HEK293 (cell line): ENCODE measurements around the gene GLRX5.

Experiments used
- CTCF ChIA-PET: fragments of 350-600 bp; formaldehyde crosslinking; extraction: SDS; loops from one replicate; lab custom pipeline; 2021; ENCODE audit warnings: antibody characterized with exemption; lab: Yijun Ruan, JAX
- POLR2A ChIA-PET: fragments of 300-600 bp; formaldehyde crosslinking; extraction: SDS; loops from one replicate; lab custom pipeline; 2020; ENCODE audit warnings: antibody characterized with exemption, inconsistent platforms; lab: Yijun Ruan, JAX
- H3K27ac ChIP-seq: fragments of 200-500 bp; sonication (Bioruptor generic); 2 replicates; pipeline ENCODE4 v1.5.1; 2014; ENCODE audit warnings: low read depth, low read length, control low read depth, inconsistent platforms; ENCODE audit errors: extremely low read depth
- H3K36me3 ChIP-seq, 2 experiments: fragments of 200-500 bp in 1 of 2; sonication (Bioruptor generic) in 1 of 2; 1 replicate in 1 of 2; 2 replicates in 1 of 2; pipeline ENCODE4 v1.5.1; 2014 to 2017; ENCODE audit warnings: inconsistent platforms in 2 of 2, low read length in 2 of 2; ENCODE audit not compliant: control insufficient read depth in 2 of 2, insufficient read depth in 1 of 2
- H3K4me1 ChIP-seq: fragments of 200-500 bp; sonication (Bioruptor generic); 2 replicates; pipeline ENCODE4 v1.5.1; 2014; ENCODE audit warnings: mild to moderate bottlenecking, low read length, inconsistent platforms; ENCODE audit not compliant: control insufficient read depth, insufficient read depth
- H3K4me3 ChIP-seq: 2 replicates; pipeline ENCODE4 v1.5.1; 2011; ENCODE audit warnings: low read depth, mild to moderate bottlenecking, control low read depth, low read length, moderate library complexity
- H3K9me3 ChIP-seq: fragments of 200-500 bp; sonication (Bioruptor generic); 2 replicates; pipeline ENCODE4 v1.5.1; 2014; ENCODE audit warnings: low read depth, low read length, inconsistent platforms; ENCODE audit not compliant: control insufficient read depth, insufficient read depth
- EGR2 ChIP-seq: fragments of 450-650 bp; formaldehyde crosslinking; IDR thresholded peaks from 2 replicates; pipeline ENCODE4 v1.5.1; 2016; ENCODE audit warnings: low read depth, missing biosample characterization, missing genetic modification characterization
- KLF7 ChIP-seq: fragments of 450-650 bp; formaldehyde crosslinking; IDR thresholded peaks from 2 replicates; pipeline ENCODE4 v1.5.1; 2016; ENCODE audit warnings: missing biosample characterization, missing genetic modification characterization, borderline replicate concordance
- OVOL3 ChIP-seq: fragments of 450-650 bp; formaldehyde crosslinking; IDR thresholded peaks from 2 replicates; pipeline ENCODE4 v1.5.1; 2016; ENCODE audit warnings: missing biosample characterization, missing genetic modification characterization
- SALL2 ChIP-seq: fragments of 450-650 bp; formaldehyde crosslinking; IDR thresholded peaks from 2 replicates; pipeline ENCODE4 v1.5.0; 2017; ENCODE audit warnings: missing biosample characterization, mild to moderate bottlenecking, missing genetic modification characterization, borderline replicate concordance
- SCRT1 ChIP-seq: fragments of 450-650 bp; formaldehyde crosslinking; IDR thresholded peaks from 2 replicates; pipeline ENCODE4 v1.5.1; 2016; ENCODE audit warnings: missing biosample characterization, missing genetic modification characterization, borderline replicate concordance
- SETDB1 ChIP-seq: IDR thresholded peaks from one replicate; pipeline ENCODE4 v1.6.1; 2017; ENCODE audit warnings: mild to moderate bottlenecking, low read length, moderate library complexity, mixed read lengths; ENCODE audit not compliant: insufficient read length
- ZBTB1 ChIP-seq: fragments of 450-650 bp; formaldehyde crosslinking; IDR thresholded peaks from 2 replicates; pipeline ENCODE4 v1.5.1; 2016; ENCODE audit warnings: missing biosample characterization, missing genetic modification characterization
- ZBTB7A ChIP-seq: fragments of 450-650 bp; formaldehyde crosslinking; IDR thresholded peaks from 2 replicates; pipeline ENCODE4 v1.5.1; 2016; ENCODE audit warnings: low read depth, missing biosample characterization, missing genetic modification characterization
- ZEB2 ChIP-seq: fragments of 450-650 bp; formaldehyde crosslinking; IDR thresholded peaks from 2 replicates; pipeline ENCODE4 v1.5.1; 2016; ENCODE audit warnings: missing biosample characterization, missing genetic modification characterization
- ZFHX2 ChIP-seq: fragments of 450-650 bp; formaldehyde crosslinking; conservative IDR thresholded peaks from 2 replicates; pipeline ENCODE4 v1.5.1; 2016; ENCODE audit warnings: missing biosample characterization, missing genetic modification characterization
- ZNF184 ChIP-seq: fragments of 450-650 bp; IDR thresholded peaks from 2 replicates; pipeline ENCODE4 v1.5.1; 2018; ENCODE audit warnings: missing biosample characterization, mild to moderate bottlenecking, missing genetic modification characterization
- ZNF394 ChIP-seq: fragments of 450-650 bp; formaldehyde crosslinking; IDR thresholded peaks from 2 replicates; pipeline ENCODE4 v1.5.1; 2016; ENCODE audit warnings: missing biosample characterization, missing genetic modification characterization, mild to moderate bottlenecking, moderate library complexity, borderline replicate concordance
- ZNF596 ChIP-seq: fragments of 450-650 bp; IDR thresholded peaks from 2 replicates; pipeline ENCODE4 v1.5.0; 2018; ENCODE audit warnings: missing biosample characterization, mild to moderate bottlenecking, missing genetic modification characterization, moderate library complexity
- ZNF626 ChIP-seq: fragments of 450-650 bp; sonication (Bioruptor Pico); formaldehyde crosslinking; IDR thresholded peaks from 2 replicates; pipeline ENCODE4 v1.5.1; 2018; ENCODE audit warnings: missing biosample characterization, missing genetic modification characterization, inconsistent platforms
- ZNF629 ChIP-seq: fragments of 450-650 bp; formaldehyde crosslinking; IDR thresholded peaks from 2 replicates; pipeline ENCODE4 v1.5.1; 2017; ENCODE audit warnings: missing biosample characterization, missing genetic modification characterization
- ZNF76 ChIP-seq: fragments of 450-650 bp; formaldehyde crosslinking; IDR thresholded peaks from 2 replicates; pipeline ENCODE4; 2016; ENCODE audit warnings: low read depth, missing biosample characterization, missing genetic modification characterization, borderline replicate concordance
- ZNF777 ChIP-seq: fragments of 450-650 bp; formaldehyde crosslinking; IDR thresholded peaks from 2 replicates; pipeline ENCODE4 v1.5.1; 2017; ENCODE audit warnings: missing biosample characterization, missing genetic modification characterization, borderline replicate concordance
- ZXDB ChIP-seq: fragments of 450-650 bp; formaldehyde crosslinking; IDR thresholded peaks from 2 replicates; pipeline ENCODE4 v1.5.1; 2016; ENCODE audit warnings: missing biosample characterization, missing genetic modification characterization
- TF ChIP-seq, protein P1 (sequence below): fragments of 450-650 bp; formaldehyde crosslinking; IDR thresholded peaks from 2 replicates; pipeline ENCODE4 v1.5.1; 2017; ENCODE audit warnings: missing biosample characterization, missing genetic modification characterization
- TF ChIP-seq, protein P2 (sequence below): fragments of 450-650 bp; formaldehyde crosslinking; IDR thresholded peaks from 2 replicates; pipeline ENCODE4 v1.5.1; 2017; ENCODE audit warnings: missing biosample characterization, missing genetic modification characterization
- TF ChIP-seq, protein P3 (sequence below): fragments of 450-650 bp; formaldehyde crosslinking; IDR thresholded peaks from 2 replicates; pipeline ENCODE4 v1.5.1; 2017; ENCODE audit warnings: missing biosample characterization, missing genetic modification characterization

The GLRX5 gene

DNA sequence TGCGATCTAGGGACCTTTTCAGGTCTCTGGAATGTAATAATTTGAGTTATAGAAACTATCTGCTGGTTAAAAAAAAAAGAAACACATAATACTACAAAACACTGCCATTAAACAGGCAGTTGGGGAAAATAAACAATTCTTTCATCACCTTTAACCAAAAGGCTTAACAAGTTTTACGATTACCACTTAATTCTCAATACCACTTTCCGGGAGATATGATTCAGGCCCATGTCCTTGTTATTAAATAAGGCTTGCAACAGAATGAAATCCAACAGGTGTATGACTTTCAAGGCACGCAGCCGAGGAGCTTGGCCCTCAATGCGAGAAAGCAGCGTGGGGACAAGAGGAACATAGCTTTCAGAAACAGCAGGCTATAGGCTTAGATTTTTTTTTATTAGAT, 5.6 kb upstream of the GLRX5 start (continued):
- no peak for TF ChIP-seq ZNF76
- no peak for TF ChIP-seq ZNF596 (tag by site-specific recombination)
- TF ChIP-seq SCRT1 (tag by site-specific recombination), result peak; percentile 66

DNA sequence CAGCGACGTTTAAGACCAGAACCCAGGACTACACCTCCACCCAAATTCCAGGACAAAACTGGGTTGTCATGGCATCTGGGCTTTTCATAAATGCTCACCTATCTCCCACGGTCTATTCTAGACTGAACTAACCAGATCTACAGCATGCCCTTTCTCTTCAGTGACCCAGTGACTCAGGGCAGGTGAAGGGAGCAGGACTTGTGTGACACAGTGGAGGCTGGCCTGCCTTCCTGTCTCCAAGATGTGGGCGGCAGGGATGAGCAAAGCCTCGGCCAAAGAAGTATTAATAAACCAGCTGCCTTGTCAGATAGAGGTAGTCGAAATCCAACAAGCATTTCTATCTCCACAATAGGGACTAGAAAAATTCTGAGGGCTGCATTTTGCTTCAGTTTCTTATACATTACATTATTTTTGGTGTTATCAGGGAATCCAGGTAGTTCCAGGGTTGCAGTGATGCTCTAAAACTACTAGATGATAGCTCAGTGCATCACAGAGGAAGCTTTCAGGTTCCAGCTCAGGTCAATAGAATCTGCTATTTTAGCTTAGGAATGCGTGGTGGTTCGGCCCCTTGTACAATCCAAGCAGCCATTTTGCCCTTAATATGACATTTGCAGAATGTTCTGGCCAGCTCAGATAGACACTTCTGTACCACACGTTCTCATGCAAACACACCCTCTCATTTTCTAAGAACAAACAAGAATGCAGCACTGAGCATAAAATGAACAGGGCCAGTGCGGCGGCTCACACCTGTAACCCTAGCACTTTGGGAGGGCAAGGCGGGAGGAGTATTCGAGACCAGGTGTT, 4.2 kb upstream of the GLRX5 start:
- Histone ChIP-seq H3K4me3 (no peak overlapping the region), H3K36me3 (peaks cover 0 to 15% of the 10 kb centered on the region in 2 experiments; a peak in 2 of 3 replicates), H3K4me1 (peaks cover 21% of the 10 kb centered on the region), H3K9me3 (no peaks in the 10 kb centered on the region), H3K27ac (no peak overlapping the region)
- CTCF ChIA-PET, result interaction anchor here (0.9 kb wide), 2 partner anchors 14 to 88 kb away, joined by 3 to 6 read pairs; no protein-coding TSS in a partner anchor
- POLR2A ChIA-PET, result interaction anchor here (1.4 kb wide), 1 partner anchor 15 kb away, joined by 3 read pairs; no protein-coding TSS in a partner anchor
- TF ChIP-seq ZBTB7A, result no peak
- no peak for TF ChIP-seq ZNF777 (tag by site-specific recombination)
- TF ChIP-seq ZFHX2, result peak; percentile 34; the same call in 1 of the 2 replicates
- TF ChIP-seq EGR2 (tag by site-specific recombination), result 0 out of 2 replicates have a peak, but pooled peaks have one; percentile 25

- Histone ChIP-seq H3K4me1 (peaks cover 24% of the 10 kb centered on the region), H3K4me3 (no peak overlapping the region), H3K9me3 (no peaks in the 10 kb centered on the region), H3K36me3 (peaks cover 0 to 15% of the 10 kb centered on the region in 2 experiments; a peak in 2 of 3 replicates), H3K27ac (no peak overlapping the region)
- ChIA-PET POLR2A (interaction anchor here (1.4 kb wide), 1 partner anchor 16 kb away, joined by 3 read pairs; no protein-coding TSS in a partner anchor), CTCF (interaction anchor here (0.9 kb wide), 1 partner anchor 89 kb away, joined by 6 read pairs; no protein-coding TSS in a partner anchor)
- TF ChIP-seq ZNF629 (tag by site-specific recombination) (peak; percentile 66; the same call in 1 of the 2 replicates), ZEB2 (0 out of 2 replicates have a peak, but pooled peaks have one; percentile 24), ZNF626 (tag by site-specific recombination) (no peak)
- TF ChIP-seq, protein P1, sequence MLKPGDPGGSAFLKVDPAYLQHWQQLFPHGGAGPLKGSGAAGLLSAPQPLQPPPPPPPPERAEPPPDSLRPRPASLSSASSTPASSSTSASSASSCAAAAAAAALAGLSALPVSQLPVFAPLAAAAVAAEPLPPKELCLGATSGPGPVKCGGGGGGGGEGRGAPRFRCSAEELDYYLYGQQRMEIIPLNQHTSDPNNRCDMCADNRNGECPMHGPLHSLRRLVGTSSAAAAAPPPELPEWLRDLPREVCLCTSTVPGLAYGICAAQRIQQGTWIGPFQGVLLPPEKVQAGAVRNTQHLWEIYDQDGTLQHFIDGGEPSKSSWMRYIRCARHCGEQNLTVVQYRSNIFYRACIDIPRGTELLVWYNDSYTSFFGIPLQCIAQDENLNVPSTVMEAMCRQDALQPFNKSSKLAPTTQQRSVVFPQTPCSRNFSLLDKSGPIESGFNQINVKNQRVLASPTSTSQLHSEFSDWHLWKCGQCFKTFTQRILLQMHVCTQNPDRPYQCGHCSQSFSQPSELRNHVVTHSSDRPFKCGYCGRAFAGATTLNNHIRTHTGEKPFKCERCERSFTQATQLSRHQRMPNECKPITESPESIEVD (tag by site-specific recombination), result peak; percentile 70
These were observed 3.4 kb upstream of the GLRX5 start for GRCh38 chr14:95531473-95531872.

DNA sequence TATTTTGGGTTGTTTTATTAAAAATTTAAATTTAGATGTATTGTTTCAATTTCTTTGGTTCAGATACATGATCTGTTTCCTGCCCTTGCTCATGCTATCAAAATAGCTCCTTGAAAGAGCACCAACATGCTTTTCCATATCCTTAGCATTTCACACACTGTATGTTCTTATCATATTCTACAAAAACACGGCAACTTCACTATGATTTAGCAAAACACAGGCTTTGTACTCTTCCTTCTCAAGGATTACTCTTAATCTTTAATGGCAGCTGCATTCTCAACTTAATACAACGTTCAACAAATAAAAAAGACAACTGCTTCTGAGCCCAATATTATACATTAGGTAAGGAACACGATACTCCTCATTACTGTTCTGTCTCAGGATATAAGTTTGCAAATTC, 2.9 kb upstream of the GLRX5 start:
- Histone ChIP-seq H3K9me3 (no peaks in the 10 kb centered on the region), H3K36me3 (peaks cover 0 to 15% of the 10 kb centered on the region in 2 experiments; a peak in 2 of 3 replicates), H3K4me1 (peaks cover 25% of the 10 kb centered on the region), H3K4me3 (no peak overlapping the region; the same call in 1 of the 2 replicates), H3K27ac (no peak overlapping the region)
- CTCF ChIA-PET, result no interaction called here
- POLR2A ChIA-PET, result no interaction called here
- TF ChIP-seq ZNF394, result no peak
- TF ChIP-seq, protein P1 (tag by site-specific recombination), result no peak
- TF ChIP-seq ZNF184 (tag by site-specific recombination), result no peak
- no peak for TF ChIP-seq SETDB1
- no peak for TF ChIP-seq ZXDB (tag by site-specific recombination)
- no peak for TF ChIP-seq SALL2 (tag by site-specific recombination)
- TF ChIP-seq, protein P2, sequence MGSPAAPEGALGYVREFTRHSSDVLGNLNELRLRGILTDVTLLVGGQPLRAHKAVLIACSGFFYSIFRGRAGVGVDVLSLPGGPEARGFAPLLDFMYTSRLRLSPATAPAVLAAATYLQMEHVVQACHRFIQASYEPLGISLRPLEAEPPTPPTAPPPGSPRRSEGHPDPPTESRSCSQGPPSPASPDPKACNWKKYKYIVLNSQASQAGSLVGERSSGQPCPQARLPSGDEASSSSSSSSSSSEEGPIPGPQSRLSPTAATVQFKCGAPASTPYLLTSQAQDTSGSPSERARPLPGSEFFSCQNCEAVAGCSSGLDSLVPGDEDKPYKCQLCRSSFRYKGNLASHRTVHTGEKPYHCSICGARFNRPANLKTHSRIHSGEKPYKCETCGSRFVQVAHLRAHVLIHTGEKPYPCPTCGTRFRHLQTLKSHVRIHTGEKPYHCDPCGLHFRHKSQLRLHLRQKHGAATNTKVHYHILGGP, result no peak
- TF ChIP-seq ZBTB1 (tag by site-specific recombination), result no peak
- TF ChIP-seq OVOL3 (tag by site-specific recombination), result no peak
- TF ChIP-seq KLF7 (tag by site-specific recombination), result no peak
- TF ChIP-seq, protein P3, sequence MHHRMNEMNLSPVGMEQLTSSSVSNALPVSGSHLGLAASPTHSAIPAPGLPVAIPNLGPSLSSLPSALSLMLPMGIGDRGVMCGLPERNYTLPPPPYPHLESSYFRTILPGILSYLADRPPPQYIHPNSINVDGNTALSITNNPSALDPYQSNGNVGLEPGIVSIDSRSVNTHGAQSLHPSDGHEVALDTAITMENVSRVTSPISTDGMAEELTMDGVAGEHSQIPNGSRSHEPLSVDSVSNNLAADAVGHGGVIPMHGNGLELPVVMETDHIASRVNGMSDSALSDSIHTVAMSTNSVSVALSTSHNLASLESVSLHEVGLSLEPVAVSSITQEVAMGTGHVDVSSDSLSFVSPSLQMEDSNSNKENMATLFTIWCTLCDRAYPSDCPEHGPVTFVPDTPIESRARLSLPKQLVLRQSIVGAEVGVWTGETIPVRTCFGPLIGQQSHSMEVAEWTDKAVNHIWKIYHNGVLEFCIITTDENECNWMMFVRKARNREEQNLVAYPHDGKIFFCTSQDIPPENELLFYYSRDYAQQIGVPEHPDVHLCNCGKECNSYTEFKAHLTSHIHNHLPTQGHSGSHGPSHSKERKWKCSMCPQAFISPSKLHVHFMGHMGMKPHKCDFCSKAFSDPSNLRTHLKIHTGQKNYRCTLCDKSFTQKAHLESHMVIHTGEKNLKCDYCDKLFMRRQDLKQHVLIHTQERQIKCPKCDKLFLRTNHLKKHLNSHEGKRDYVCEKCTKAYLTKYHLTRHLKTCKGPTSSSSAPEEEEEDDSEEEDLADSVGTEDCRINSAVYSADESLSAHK (tag by site-specific recombination), result no peak
